ENCODE results near the gene PRODH2. TPM values are rescaled to one million over a fixed set of nuclear protein-coding genes. Genes with fewer than 3 reads are reported as not detected.
A peak's percentile ranks its signal among the peaks of the same experiment; 100 is the strongest.
"Not testable (repeated sequence)": the region's sequence is repeated elsewhere in the genome, so short reads cannot be mapped to it uniquely, and the experiment has no call there.

Gene PRODH2
- polyA plus RNA-seq, 3 donors from 2014 or later = not detected

DNA sequence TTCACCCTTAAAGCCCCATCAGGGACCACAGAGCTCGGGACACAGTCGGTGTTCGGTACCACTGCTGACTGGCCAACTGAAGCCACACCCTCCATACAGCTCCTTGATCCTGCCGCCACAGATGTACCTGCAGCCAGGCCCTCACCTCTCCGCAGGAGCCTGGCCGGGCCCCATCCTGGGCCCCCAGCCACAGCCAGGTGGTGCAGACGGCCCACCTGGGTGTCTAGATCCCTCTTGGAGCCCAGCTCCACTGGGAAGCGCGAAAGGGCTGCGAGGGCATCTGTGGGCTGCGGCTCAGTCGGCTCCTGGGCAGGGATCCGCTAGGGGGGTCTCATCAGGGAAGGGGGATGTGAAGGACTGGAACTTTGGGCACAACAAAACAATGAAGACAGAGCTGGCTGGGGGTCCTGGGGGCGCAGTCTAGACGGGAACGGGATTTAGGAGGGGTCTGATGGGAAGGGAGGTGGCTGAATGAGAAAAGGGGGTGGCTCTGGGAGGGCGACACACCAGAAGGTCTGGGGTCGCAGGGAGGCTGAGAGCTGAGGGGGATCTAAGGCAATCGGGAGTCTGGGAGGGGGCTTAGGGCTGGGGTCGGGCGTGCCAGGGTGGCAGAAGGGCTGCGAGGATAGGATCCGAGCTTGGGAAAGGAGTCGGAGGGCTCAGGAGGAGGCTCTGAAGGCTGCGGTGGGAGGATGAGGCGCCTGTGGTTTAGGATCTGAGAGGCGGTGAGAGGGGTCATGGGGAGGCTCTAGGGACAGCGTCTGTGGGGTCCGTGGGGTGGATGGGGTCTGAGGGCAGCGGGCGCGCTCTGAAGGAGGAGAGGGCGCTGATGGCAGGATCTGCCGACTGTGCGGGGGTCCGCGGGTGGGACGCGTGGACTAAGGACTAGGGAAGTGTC is 15.8 kb downstream of the PRODH2 start:
- DNase-seq = no peak
- no peak overlapping the region for H3K27ac Mint-ChIP-seq
- H3K4me3 Mint-ChIP-seq = peak overlapping the region in 2 of 5 donors; percentile 21 to 44
- peaks cover 3 to 9% (median 5%) of the 10 kb centered on the region in 3 donors for H3K27me3 Mint-ChIP-seq (ENCODE audit: low read depth in 3 of 3)
- H3K36me3 Mint-ChIP-seq = no peaks in the 10 kb centered on the region
- H3K4me1 Mint-ChIP-seq = peaks cover 0 to 6% of the 10 kb centered on the region in 2 donors
- no peaks in the 10 kb centered on the region for H3K9me3 Mint-ChIP-seq

DNA sequence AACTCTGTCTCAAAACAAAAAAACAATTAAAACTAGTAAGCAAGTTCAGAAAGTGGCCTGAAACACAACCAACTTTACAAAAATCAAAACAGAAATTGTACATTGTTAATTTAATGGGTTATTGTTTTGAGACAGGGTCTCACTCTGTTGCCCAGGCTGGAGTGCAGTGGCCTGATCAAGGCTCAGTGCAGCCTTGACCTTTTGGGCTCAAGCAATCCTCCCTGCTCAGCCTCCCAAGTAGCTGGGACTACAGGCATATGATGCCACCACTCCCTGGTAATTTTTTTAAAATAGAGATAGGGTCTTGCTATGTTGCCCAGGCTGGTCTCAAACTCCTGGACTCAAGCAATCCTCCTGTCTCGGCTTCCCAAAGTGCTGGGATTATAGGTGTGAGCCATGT is 17.1 kb downstream of the PRODH2 start:
- not testable (repeated sequence) for H3K9me3 Mint-ChIP-seq; DNase-seq; H3K4me1 Mint-ChIP-seq; H3K4me3 Mint-ChIP-seq; H3K36me3 Mint-ChIP-seq; H3K27me3 Mint-ChIP-seq (ENCODE audit: low read depth in 3 of 3); H3K27ac Mint-ChIP-seq

DNA sequence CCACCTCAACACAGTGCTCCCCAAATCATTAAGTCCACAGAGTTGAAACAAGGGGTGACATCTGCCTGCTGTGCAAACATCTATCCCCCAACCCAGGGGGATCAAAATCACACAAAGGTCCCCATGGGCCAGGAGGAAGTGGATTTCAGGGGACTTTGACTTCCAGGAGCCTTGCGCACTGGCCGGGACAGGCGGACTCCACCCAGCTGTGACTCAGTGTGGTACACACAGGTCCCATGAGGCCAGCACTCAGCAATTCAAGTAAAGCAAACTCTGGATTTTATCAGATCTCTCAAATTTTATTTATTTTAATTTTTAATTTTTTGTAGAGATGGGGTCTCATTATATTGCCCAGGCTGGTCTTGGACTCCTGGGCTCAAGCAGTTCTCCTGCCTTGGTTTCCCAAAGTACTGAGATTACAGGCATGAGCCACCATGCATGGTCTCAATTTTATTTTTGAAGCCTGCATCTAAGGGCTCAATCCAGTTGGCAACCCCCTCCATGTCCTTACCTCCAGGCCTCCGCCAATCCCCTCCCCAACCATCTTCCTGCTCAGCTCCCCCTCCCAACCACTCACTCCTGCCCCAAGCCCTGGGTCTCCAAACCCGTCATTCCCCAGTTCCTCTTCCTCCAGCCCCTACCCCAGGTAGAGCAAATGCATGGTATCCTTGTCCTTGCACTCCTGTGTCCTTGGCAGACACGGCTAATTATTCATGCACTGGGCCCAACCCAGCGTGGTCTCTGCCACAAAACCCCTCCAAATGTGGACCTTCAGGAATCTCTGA is 19.1 kb downstream of the PRODH2 start:
- no peaks in the 10 kb centered on the region for H3K9me3 Mint-ChIP-seq
- peaks cover 3 to 8% (median 5%) of the 10 kb centered on the region in 3 donors for H3K27me3 Mint-ChIP-seq (ENCODE audit: low read depth in 3 of 3)
- H3K27ac Mint-ChIP-seq = no peak overlapping the region
- H3K4me3 Mint-ChIP-seq = no peak overlapping the region
- H3K36me3 Mint-ChIP-seq = no peaks in the 10 kb centered on the region
- H3K4me1 Mint-ChIP-seq = peaks cover 0 to 4% of the 10 kb centered on the region in 2 donors
- no peak for DNase-seq

DNA sequence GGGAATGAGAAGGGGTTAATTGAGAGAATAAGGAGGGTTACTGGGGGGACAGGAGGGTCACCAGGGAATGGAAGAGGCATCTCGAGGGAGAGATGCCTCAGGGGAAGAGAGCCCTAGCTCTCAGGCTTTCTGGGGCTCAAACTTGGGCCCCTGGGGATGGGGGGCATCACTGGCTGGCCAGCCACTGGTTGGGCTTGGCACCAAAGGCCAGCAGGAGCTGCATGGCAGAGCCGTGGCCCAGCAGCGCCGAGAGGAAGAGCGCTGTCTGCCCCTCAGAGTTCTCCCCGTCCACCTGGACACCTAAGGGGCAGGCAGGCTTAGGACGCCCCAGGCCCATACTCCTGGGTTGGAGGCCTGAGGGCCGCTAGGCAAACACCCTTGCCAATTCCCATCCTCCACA is 19.8 kb downstream of the PRODH2 start:
- H3K27ac Mint-ChIP-seq = no peak overlapping the region
- no peaks in the 10 kb centered on the region for H3K9me3 Mint-ChIP-seq
- H3K4me1 Mint-ChIP-seq = peaks cover 0 to 4% of the 10 kb centered on the region in 2 donors
- no peak overlapping the region for H3K4me3 Mint-ChIP-seq
- H3K36me3 Mint-ChIP-seq = no peaks in the 10 kb centered on the region
- peaks cover 3 to 4% (median 3%) of the 10 kb centered on the region in 3 donors for H3K27me3 Mint-ChIP-seq (ENCODE audit: low read depth in 3 of 3)
- no peak for DNase-seq

DNA sequence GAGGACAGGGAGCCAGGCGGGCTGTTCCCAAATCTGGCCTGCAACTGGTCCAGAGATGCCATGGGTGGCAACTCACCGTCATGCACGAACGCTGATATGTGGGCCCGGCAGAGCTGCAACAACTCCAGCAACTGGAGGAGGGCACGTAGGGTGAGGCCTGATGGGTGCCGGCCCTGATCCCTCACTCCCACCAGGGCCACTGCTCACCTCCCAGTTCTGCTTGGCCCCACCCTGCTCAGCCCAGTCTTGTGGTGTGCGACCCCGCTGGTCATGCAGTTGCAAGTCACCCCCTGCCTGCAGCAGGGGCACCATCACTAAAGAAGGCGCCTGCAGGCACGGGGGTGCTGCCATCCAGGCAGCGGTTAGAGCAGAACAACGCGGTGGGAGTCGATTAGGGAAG is 20.3 kb downstream of the PRODH2 start:
- Mint-ChIP-seq H3K9me3 (no peaks in the 10 kb centered on the region), H3K27me3 (ENCODE audit: low read depth in 3 of 3) (peaks cover 3 to 4% (median 3%) of the 10 kb centered on the region in 3 donors), H3K4me3 (no peak overlapping the region), H3K4me1 (peaks cover 0 to 2% of the 10 kb centered on the region in 2 donors), H3K36me3 (no peaks in the 10 kb centered on the region), H3K27ac (no peak overlapping the region)
- DNase-seq = no peak

DNA sequence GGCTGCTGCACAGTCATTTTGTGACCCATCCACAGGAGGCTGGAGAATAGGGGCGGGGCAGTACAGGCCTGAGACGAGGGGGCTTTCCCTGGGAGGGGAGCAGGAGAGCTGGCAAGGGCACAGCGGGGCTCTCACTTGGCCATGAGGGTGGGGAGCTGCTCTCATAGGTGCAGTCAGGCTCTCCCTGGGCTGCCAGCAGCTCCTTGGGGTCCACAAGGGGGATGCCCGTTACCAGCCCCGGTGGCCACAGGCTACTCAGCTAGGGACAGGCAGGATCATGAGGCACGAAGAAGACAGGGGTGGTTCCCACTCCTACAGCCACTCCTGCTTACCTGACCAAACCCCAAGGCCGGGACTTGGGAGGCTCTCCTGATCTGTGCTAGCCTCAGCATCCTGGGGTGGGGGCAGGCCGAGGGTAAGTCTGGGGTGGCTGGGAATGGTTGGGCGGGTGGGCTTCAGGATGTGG is 20.8 kb downstream of the PRODH2 start:
- Mint-ChIP-seq H3K27ac (no peak overlapping the region), H3K9me3 (no peaks in the 10 kb centered on the region), H3K27me3 (ENCODE audit: low read depth in 3 of 3) (peaks cover under 1 to 4% (median 2%) of the 10 kb centered on the region in 3 donors), H3K4me1 (no peaks in the 10 kb centered on the region), H3K4me3 (no peak overlapping the region), H3K36me3 (no peaks in the 10 kb centered on the region)
- no peak for DNase-seq

DNA sequence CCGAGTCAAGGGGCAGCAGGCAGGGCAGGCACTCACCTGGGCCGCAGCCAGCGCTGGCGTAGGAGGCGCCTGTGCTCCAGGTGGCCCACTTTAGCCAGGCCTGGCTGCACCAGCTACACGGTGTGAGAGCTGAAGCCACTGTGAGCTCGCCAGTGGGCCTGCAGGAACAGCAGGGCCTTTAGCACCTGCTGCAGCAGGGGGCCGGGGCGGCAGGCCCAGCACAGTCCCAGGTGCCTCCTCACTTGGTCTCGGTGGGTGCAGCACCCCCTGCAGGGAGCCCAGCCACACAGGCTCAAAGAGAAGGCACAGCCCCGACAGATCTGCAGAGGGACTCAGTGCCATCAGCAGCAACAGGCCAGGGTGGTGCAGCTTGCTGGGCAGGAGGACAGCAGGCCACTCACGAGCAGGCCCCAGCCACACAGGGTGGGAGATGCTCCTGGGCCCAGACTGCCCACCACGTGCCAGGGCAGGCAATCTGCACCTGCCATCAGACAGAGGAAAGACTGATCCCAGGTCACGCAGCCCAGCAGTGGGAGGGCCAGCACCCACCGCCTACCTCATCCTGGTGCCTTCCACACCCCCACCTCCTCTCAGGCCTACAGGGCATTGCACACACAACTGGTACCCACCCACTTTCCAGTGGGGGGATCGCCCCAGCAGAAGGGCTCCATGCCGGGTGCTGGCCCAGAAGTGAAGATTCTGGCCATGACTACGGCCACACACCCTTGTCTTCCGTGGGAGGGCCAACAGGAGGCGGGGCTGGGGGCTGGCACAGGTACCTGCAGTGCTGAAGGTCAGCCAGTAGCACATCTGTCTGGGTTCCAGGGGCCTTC is 21.4 kb downstream of the PRODH2 start:
- no peaks in the 10 kb centered on the region for H3K9me3 Mint-ChIP-seq
- H3K36me3 Mint-ChIP-seq = no peaks in the 10 kb centered on the region
- H3K4me3 Mint-ChIP-seq = no peak overlapping the region
- H3K27ac Mint-ChIP-seq = no peak overlapping the region
- no peak for DNase-seq
- peaks cover 0 to 4% (median 0%) of the 10 kb centered on the region in 3 donors for H3K27me3 Mint-ChIP-seq (ENCODE audit: low read depth in 3 of 3)
- no peaks in the 10 kb centered on the region for H3K4me1 Mint-ChIP-seq

DNA sequence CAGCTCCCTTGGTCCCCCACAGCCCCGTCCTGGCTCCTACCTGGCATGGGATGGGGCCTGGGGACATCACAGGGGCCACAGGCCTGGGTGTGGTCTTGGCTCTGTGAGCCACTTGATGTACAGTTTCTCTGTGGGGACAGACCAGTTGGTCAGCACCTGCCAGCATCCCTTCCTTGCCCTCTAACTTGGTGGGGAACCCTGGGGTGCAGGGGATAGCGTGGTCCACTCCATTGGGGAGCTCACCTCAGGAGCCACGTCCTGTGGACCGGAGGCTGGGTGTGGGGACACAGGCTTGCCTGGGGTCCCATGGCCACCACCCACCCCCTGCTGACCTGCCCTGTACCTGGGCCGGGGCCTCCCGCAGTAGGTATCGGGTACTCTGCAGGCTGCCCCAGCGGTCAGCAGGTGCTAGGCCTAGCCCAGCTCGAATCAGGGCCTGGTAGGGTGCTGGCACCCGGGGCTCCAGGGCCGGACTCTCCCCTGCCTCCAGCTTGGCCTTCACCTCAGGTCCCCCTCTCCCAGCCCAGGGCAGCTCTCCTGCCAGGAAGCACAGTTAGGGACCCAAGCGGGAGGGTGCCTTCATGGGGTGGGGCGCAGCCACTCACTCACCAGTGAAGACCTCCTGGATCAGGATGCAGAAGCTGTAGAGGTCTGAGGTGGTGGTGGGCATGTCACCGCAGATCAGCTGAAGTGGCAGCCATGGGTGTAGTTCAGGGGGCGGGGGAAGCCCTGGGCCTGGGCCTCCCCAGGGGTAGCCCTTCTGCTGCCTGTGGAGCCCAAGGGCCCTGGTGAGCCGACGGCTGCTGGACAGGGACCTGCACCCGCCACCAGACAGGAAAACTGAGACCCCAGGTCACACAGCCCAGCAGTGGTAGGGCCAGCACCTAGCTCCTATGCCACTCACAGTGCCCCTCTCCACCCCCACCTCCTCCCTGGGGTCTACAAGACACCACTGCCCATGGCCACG is 22.4 kb downstream of the PRODH2 start:
- H3K36me3 Mint-ChIP-seq = no peaks in the 10 kb centered on the region
- peaks cover 0 to 2% (median 0%) of the 10 kb centered on the region in 3 donors for H3K27me3 Mint-ChIP-seq (ENCODE audit: low read depth in 3 of 3)
- no peak overlapping the region for H3K27ac Mint-ChIP-seq
- DNase-seq = no peak
- H3K9me3 Mint-ChIP-seq = no peaks in the 10 kb centered on the region
- no peak overlapping the region for H3K4me3 Mint-ChIP-seq
- no peaks in the 10 kb centered on the region for H3K4me1 Mint-ChIP-seq

DNA sequence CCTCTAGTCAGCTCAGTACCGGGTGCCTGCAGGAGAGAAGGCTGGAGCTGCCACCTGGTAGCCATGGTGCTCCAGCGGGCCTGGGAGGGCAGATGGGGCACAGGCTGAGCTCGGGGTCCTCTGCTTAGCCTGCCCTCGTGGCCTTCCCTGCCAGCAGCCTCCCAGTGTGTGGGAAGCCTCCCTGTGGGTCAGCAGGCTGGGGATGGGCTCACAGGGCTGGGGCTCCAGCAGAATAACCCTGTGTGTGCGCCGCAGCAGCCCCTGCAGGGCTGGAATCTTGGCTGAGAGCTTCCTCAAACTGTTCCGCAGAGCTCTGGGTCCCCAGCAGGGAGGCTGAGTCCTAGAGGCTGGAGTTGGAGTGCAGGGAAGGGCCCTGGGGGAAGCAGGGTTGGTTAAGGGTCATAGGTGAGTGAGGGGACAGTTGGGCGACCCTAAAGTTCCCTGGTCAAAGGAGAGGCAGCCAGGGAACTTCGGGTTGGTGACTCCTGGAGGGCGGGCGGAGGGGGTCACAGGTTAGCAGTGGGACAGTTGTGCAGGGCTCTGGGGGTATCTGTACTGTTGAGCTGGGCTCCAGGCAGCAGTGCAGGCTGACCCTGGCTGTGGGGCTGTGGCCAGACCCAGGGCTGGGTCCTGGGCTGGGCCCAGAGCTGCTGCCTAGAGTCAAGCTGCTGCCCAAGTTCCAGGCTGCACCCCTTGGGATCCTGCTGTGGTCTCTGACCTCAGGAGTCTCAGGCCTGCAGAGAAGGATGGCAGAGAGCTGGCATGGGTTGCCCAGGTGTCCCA is 23.3 kb downstream of the PRODH2 start:
- Mint-ChIP-seq H3K9me3 (no peaks in the 10 kb centered on the region), H3K4me1 (no peaks in the 10 kb centered on the region), H3K36me3 (no peaks in the 10 kb centered on the region), H3K4me3 (no peak overlapping the region), H3K27ac (no peak overlapping the region), H3K27me3 (ENCODE audit: low read depth in 3 of 3) (peaks cover 0 to 2% (median 0%) of the 10 kb centered on the region in 3 donors)
- DNase-seq = no peak

DNA sequence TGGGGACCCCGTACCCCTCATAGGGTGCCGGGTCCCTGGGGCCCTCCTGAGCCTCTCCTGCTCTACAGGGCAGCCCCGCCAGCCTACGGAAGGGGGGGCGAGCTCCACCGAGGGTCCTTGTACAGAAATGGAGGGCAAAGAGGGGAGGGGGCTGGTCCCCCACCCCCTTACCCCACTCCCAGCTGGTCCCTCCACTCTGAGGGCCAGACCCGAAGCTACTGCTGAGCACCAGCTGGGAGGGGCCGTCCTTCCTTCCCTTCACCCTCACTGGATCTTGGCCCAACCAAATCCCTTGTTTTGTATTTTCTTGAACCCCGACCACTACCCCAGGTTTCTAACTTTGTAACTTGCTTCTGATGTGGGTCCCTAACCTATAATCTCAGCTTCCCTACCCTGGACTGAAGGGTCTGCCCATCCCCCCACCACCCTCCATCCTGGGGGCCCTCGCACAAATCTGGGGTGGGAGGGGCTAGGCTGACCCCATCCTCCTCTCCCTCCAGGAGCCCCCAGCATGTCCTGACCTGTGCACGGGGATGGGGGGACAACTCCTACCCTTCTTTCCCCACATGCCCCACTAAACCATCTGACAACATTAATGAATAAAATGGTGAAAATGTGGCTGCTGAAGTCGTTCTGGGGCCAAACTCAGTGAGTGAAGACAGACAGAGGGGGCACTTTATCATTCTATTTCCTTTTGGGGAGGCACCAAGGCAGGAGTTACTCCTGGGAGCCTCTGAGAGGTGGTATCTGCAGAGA is 24.3 kb downstream of the PRODH2 start:
- Mint-ChIP-seq H3K9me3 (no peaks in the 10 kb centered on the region), H3K36me3 (no peaks in the 10 kb centered on the region), H3K27ac (peak overlapping the region in 3 of 6 donors; percentile 20 to 34 (median 31)), H3K4me1 (peaks cover 3 to 4% of the 10 kb centered on the region in 2 donors), H3K27me3 (ENCODE audit: low read depth in 3 of 3) (peaks cover 0 to 2% (median 0%) of the 10 kb centered on the region in 3 donors), H3K4me3 (no peak overlapping the region)
- DNase-seq = no peak

DNA sequence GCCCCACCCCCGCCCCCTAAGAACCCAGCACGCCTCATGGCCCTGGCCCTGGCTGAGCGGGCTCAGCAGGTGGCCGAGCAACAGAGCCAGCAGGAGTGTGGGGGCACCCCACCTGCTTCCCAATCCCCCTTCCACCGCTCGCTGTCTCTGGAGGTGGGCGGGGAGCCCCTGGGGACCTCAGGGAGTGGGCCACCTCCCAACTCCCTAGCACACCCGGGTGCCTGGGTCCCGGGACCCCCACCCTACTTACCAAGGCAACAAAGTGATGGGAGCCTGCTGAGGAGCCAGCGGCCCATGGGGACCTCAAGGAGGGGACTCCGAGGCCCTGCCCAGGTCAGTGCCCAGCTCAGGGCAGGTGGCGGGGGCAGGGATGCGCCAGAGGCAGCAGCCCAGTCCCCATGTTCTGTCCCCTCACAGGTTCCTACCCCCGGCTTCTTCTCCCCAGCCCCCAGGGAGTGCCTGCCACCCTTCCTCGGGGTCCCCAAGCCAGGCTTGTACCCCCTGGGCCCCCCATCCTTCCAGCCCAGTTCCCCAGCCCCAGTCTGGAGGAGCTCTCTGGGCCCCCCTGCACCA is 25.3 kb downstream of the PRODH2 start:
- no peak for DNase-seq
- Mint-ChIP-seq H3K9me3 (no peaks in the 10 kb centered on the region), H3K27ac (no peak overlapping the region), H3K4me3 (no peak overlapping the region), H3K4me1 (peaks cover 6 to 10% of the 10 kb centered on the region in 2 donors), H3K27me3 (ENCODE audit: low read depth in 3 of 3) (no peaks in the 10 kb centered on the region), H3K36me3 (peaks cover 0 to 6% (median 0%) of the 10 kb centered on the region in 3 donors)
